ENCODE measurements around the gene PCCA.
A peak's percentile ranks its signal among the peaks of the same experiment; 100 is the strongest.

Gene PCCA

DNA sequence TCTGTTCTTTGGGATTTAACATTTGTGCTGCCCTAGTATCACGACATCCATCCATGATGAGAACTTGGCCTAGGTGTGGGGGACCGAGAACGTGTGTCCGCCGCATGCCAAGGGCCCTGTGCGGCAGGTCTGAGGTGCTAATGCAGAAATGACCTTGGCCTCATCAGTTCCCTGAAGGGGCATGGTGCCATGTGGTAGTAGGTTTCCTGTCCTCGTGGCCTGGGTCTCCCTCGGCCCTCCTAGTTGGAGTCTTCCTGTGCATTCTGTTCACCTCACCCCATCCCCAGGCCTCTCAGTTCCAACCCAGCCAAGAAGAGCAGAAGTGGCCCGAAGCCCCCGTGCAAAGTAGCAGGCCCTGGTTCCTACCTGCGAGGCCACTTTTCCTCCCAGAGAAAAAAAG is 439.9 kb downstream of the PCCA start:
- TF ChIP-seq, protein P1, sequence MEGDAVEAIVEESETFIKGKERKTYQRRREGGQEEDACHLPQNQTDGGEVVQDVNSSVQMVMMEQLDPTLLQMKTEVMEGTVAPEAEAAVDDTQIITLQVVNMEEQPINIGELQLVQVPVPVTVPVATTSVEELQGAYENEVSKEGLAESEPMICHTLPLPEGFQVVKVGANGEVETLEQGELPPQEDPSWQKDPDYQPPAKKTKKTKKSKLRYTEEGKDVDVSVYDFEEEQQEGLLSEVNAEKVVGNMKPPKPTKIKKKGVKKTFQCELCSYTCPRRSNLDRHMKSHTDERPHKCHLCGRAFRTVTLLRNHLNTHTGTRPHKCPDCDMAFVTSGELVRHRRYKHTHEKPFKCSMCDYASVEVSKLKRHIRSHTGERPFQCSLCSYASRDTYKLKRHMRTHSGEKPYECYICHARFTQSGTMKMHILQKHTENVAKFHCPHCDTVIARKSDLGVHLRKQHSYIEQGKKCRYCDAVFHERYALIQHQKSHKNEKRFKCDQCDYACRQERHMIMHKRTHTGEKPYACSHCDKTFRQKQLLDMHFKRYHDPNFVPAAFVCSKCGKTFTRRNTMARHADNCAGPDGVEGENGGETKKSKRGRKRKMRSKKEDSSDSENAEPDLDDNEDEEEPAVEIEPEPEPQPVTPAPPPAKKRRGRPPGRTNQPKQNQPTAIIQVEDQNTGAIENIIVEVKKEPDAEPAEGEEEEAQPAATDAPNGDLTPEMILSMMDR (conservative IDR thresholded peaks at IDR 0.05): no peak
- no peak for TF ChIP-seq ZFX (IDR thresholded peaks at IDR 0.05)
- no peak overlapping the region for H3K27ac ChIP-seq

DNA sequence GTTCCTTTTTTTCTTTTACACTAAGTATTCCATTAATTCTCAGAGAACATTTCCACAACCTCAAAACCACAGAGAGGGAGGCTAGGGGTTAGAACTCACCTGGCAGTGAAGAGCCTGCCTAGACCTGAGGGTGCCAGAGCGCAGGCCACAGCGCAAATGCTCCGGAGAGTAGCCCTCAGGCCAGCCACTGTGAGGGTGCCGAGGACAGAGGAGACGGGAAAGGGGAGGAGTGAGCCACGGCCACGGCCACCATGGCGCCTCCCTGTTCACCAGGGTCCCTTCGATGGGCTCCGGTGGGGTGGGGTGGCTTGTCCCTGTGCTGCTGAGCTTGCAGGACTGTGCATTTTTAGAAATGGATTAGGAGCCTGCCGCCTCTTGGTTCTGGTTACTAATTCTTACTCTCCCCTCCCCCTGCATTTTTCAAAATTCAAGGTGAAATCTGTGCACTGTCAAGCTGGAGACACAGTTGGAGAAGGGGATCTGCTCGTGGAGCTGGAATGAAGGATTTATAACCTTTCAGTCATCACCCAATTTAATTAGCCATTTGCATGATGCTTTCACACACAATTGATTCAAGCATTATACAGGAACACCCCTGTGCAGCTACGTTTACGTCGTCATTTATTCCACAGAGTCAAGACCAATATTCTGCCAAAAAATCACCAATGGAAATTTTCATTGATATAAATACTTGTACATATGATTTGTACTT is 440.9 kb downstream of the PCCA start:
- no peak for TF ChIP-seq ZFX (IDR thresholded peaks at IDR 0.05)
- TF ChIP-seq, protein P1 (conservative IDR thresholded peaks at IDR 0.05): no peak
- H3K27ac ChIP-seq: no peak overlapping the region

DNA sequence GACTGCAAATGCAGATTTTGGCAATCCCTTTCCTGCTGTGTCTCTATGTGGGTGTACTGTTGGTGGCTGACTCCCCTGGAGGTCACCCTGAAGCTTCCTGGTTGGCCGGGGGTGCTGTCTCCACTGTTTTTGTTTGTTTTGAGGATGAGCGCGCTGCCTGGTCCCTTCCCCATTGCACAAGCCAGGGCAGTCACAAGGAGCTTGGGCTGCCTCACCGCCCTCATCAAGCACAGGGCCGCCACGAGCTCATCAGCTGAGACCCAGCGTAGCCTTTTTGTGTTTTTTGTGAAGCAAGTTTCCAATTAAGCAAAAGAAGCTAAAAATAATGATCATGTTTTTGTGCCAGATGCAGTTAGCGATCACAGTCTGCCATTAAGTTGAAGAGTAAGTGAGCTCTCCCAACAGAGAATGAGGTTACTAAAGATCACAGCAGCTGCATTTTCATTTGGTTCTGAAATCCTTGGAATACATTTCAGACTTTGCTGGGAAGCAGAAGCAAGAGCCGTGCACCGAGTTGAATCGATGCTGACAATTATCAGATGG is 441.8 kb downstream of the PCCA start:
- no peak overlapping the region for H3K27ac ChIP-seq
- TF ChIP-seq, protein P1 (conservative IDR thresholded peaks at IDR 0.05): no peak
- no peak for TF ChIP-seq ZFX (IDR thresholded peaks at IDR 0.05)

DNA sequence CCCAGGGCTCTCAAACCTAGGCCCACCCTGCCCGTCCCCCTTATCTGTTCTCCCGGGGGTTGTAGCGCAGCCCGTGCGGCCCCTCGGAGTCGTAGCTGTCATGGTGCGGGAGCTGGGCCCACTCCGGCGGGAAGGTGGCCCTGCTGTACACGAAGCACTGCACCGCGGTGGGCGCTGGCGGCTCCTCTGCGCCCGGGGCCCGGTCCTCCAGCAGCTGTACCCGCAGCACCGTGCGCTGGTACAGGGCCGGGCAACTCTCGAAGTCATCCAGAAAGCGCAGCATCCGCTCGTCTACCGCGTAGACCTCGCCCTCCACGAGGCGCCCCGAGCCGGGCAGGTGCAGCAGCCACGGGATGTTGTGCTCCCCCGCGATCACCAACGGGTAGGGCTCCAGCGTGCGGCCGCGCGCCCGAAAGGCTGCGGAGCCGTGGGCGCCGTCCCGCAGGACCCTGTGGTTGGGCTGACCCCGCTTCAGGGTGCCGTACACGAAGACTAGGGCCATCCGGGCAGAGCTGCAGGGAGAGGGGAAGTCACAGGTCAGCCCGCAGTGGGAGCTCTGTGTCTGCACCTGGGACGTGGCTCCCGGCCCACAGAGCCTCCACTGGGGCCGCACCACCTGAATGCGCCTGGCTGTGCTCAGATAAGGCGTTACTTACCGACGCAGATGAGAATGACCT is 443.3 kb downstream of the PCCA start:
- no peak for TF ChIP-seq ZFX (IDR thresholded peaks at IDR 0.05)
- no peak overlapping the region for H3K27ac ChIP-seq

DNA sequence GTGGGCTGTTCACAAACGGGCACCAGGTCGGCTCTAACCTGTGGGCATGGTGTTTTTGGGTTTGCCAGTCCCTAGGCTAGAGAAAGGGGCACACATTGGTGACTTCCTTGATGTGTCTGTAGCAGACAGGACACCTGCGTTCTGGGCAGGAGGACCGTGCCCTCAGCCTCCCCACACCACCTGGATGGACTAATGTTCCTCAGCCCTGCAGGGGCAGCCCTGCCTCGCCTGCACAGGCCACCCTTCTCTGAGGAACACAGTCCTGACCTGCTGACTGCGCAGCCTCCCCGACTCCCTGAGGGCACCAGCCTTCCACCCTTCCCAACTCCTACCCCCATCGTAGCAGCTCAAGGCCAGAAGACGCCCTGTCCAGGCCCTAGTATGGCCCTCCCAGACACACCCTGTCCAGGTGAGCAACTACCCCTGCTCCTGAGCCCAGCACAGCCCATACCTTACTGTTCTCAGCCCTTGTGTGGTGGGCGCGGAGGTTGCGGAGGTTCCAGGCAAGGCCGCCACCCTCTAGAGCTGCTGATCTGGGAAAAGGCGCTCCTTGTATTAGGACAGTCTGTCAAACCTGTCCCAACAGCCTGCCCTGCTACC is 444.0 kb downstream of the PCCA start:
- TF ChIP-seq, protein P1 (conservative IDR thresholded peaks at IDR 0.05): no peak
- no peak for TF ChIP-seq ZFX (IDR thresholded peaks at IDR 0.05)
- H3K27ac ChIP-seq: peak overlapping the region; percentile 14; the same call in 1 of the 2 replicates

DNA sequence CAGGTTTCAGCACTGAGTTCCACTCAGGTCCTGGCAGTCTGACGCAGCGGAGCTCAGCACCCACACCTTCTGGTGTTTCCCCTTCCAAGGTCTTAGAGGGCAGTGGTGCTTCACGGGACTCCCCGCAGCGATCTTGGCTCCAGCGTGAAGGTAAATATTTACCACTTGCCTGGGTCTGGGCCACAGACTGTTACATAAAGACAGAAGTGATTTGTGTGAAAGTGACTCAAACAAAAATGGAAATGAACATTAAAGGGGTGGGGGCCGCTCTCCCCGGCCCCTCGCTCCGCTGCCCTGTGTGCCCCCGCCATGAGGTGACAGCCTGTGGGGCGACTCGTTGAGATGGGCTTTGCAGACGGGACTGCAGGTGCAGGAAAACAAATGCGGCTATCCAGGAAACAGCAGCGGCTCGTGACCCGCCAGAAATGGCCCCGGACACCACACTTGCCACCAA is 444.7 kb downstream of the PCCA start:
- no peak overlapping the region; the same call in 1 of the 2 replicates for H3K27ac ChIP-seq
- TF ChIP-seq ZFX (IDR thresholded peaks at IDR 0.05): no peak
- TF ChIP-seq, protein P1 (conservative IDR thresholded peaks at IDR 0.05): no peak

DNA sequence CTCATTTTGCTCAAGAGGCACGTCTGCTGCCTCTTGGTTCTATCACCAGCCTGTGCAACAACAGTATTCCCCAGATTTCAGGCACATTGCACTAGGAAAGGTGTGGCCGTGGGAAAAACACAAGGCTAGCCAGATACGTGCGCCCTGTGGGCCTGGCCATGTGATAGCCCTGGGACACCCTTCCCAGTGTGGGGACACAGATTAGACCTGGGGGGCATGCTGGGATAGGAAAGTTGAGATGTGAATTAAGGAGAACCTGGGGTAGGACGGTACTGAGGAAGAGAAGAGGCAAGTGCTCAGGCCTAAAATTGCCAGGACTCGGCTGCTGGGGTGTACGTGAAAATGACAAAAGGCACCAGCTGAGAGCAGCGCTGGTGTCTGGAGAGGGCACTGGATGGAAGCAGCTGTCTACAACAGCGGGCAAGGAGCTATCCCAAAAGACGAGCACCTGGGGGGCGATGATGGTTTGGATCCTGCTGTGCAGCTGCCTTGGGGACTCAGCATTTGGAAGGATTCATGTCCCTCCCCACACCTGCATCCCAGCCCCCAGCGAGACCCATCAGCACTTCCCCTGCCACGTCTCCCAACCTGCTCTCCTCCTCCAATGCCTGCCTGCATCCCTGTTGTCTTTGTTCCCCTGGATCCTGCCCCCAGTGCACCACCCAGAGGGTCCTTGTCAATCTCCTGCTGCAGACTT is 445.4 kb downstream of the PCCA start:
- no peak overlapping the region; the same call in 1 of the 2 replicates for H3K27ac ChIP-seq
- TF ChIP-seq, protein P1 (conservative IDR thresholded peaks at IDR 0.05): no peak
- no peak for TF ChIP-seq ZFX (IDR thresholded peaks at IDR 0.05)
